K562 (cell line): ENCODE results near the gene LMAN2L. TPM values are rescaled to one million over a fixed set of nuclear protein-coding genes. Genes with fewer than 3 reads are reported as not detected.

Experiments used
- polyA plus RNA-seq, 8 experiments: library from polyadenylated mRNA; depleted of rRNA in 4 of 8; stranded (reverse) in 5 of 8; unstranded in 3 of 8; fragments of >200 nt; fragmentation: Nextera tagmentation in 2 of 8; fragmentation: Illumina TruSeq in 1 of 8; extraction: Ambion mirVana in 2 of 8; extraction: Trizol in 1 of 8; gene quantifications; 2 replicates each; pipeline versions ENCODE4 v1.2.1 to v1.2.3, GENCODE V29; 2011 to 2014; ENCODE audit warnings: inconsistent platforms in 1 of 8, missing spikeins in 1 of 8
- total RNA-seq, 7 experiments: library from RNA; depleted of rRNA in 6 of 7; stranded (reverse); fragments of >200 nt in 6 of 7; fragmentation: Illumina TruSeq in 2 of 7; extraction: Trizol in 2 of 7; gene quantifications; 2 replicates each; pipeline versions ENCODE4 v1.2.1 to v1.2.3, GENCODE V29; 2011 to 2021; ENCODE audit warnings: low replicate concordance in 1 of 7

The LMAN2L gene
- total and polyA plus RNA-seq, 9 of the 15 experiments (the other 6 are each of a cell fraction or from before 2014, with no cell fraction given) = 7.2 to 37.7 (median 12.5) TPM

Other genes starting within 250 kb of the LMAN2L start
Only the 7 nearest of the 10 such genes appear.
- 32.8 and 34.4 TPM in 2 replicates for gene KANSL3, start 101.8 kb downstream of the LMAN2L start, total RNA-seq (2014; rRNA removed)
- gene KANSL3, start 101.8 kb downstream of the LMAN2L start, total RNA-seq (2014; rRNA removed; fragmentation: Illumina TruSeq; extraction: Trizol) = 25.5 and 29.1 TPM in 2 replicates
- 30.0 and 31.1 TPM in 2 replicates for gene KANSL3, start 101.8 kb downstream of the LMAN2L start, total RNA-seq (2015; rRNA removed; fragmentation: Illumina TruSeq; extraction: Trizol)
- 43.7 and 46.2 TPM in 2 replicates for gene KANSL3, start 101.8 kb downstream of the LMAN2L start, total RNA-seq (2021)
- gene KANSL3, start 101.8 kb downstream of the LMAN2L start, polyA plus RNA-seq (2011; rRNA removed) = 27.1 and 35.5 TPM in 2 replicates
- 33.8 and 36.5 TPM in 2 replicates for gene KANSL3, start 101.8 kb downstream of the LMAN2L start, polyA plus RNA-seq (2014; fragmentation: Illumina TruSeq; extraction: Trizol)
- 10 to 100 TPM; 11.3 to 20.1 TPM for gene KANSL3, start 101.8 kb downstream of the LMAN2L start, polyA plus RNA-seq (2014; fragmentation: Nextera tagmentation; extraction: Ambion mirVana)
- gene KANSL3, start 101.8 kb downstream of the LMAN2L start, polyA plus RNA-seq (2014; rRNA removed) = 27.9 and 31.3 TPM in 2 replicates
- gene FER1L5, start 97.3 kb downstream of the LMAN2L start, total RNA-seq (2014; rRNA removed) = not detected in 2 replicates
- not detected in 2 replicates for gene FER1L5, start 97.3 kb downstream of the LMAN2L start, total RNA-seq (2014; rRNA removed; fragmentation: Illumina TruSeq; extraction: Trizol)
- not detected in 2 replicates for gene FER1L5, start 97.3 kb downstream of the LMAN2L start, total RNA-seq (2015; rRNA removed; fragmentation: Illumina TruSeq; extraction: Trizol)
- gene FER1L5, start 97.3 kb downstream of the LMAN2L start, total RNA-seq (2021) = not detected in 2 replicates
- gene FER1L5, start 97.3 kb downstream of the LMAN2L start, polyA plus RNA-seq (2011; rRNA removed) = 0.01 TPM in 1 of 2 replicates, not detected in the other
- not detected in 2 replicates for gene FER1L5, start 97.3 kb downstream of the LMAN2L start, polyA plus RNA-seq (2014; fragmentation: Illumina TruSeq; extraction: Trizol)
- gene FER1L5, start 97.3 kb downstream of the LMAN2L start, polyA plus RNA-seq (2014; fragmentation: Nextera tagmentation; extraction: Ambion mirVana) = under 1 TPM; 0.01 TPM
- not detected in 2 replicates for gene FER1L5, start 97.3 kb downstream of the LMAN2L start, polyA plus RNA-seq (2014; rRNA removed)
- 2.5 and 3.4 TPM in 2 replicates for gene CNNM4, start 20.8 kb upstream of the LMAN2L start, total RNA-seq (2014; rRNA removed)
- 2.3 and 2.7 TPM in 2 replicates for gene CNNM4, start 20.8 kb upstream of the LMAN2L start, total RNA-seq (2014; rRNA removed; fragmentation: Illumina TruSeq; extraction: Trizol)
- 2.8 TPM in 2 replicates for gene CNNM4, start 20.8 kb upstream of the LMAN2L start, total RNA-seq (2015; rRNA removed; fragmentation: Illumina TruSeq; extraction: Trizol)
- gene CNNM4, start 20.8 kb upstream of the LMAN2L start, total RNA-seq (2021) = 6.3 and 6.7 TPM in 2 replicates
- gene CNNM4, start 20.8 kb upstream of the LMAN2L start, polyA plus RNA-seq (2011; rRNA removed) = 3.4 and 6.5 TPM in 2 replicates
- gene CNNM4, start 20.8 kb upstream of the LMAN2L start, polyA plus RNA-seq (2014; fragmentation: Illumina TruSeq; extraction: Trizol) = 5.4 and 5.8 TPM in 2 replicates
- gene CNNM4, start 20.8 kb upstream of the LMAN2L start, polyA plus RNA-seq (2014; fragmentation: Nextera tagmentation; extraction: Ambion mirVana) = 1 to 10 TPM in 1 of 2 experiments, under 1 TPM in 1; 0.96 to 1.4 TPM
- 3.0 and 3.7 TPM in 2 replicates for gene CNNM4, start 20.8 kb upstream of the LMAN2L start, polyA plus RNA-seq (2014; rRNA removed)
- 6.0 and 7.7 TPM in 2 replicates for gene CNNM3, start 76.2 kb upstream of the LMAN2L start, total RNA-seq (2014; rRNA removed)
- gene CNNM3, start 76.2 kb upstream of the LMAN2L start, total RNA-seq (2014; rRNA removed; fragmentation: Illumina TruSeq; extraction: Trizol) = 4.5 and 6.5 TPM in 2 replicates
- gene CNNM3, start 76.2 kb upstream of the LMAN2L start, total RNA-seq (2015; rRNA removed; fragmentation: Illumina TruSeq; extraction: Trizol) = 5.6 and 7.6 TPM in 2 replicates
- gene CNNM3, start 76.2 kb upstream of the LMAN2L start, total RNA-seq (2021) = 16.9 TPM in 2 replicates
- 5.7 and 10.6 TPM in 2 replicates for gene CNNM3, start 76.2 kb upstream of the LMAN2L start, polyA plus RNA-seq (2011; rRNA removed)
- gene CNNM3, start 76.2 kb upstream of the LMAN2L start, polyA plus RNA-seq (2014; fragmentation: Illumina TruSeq; extraction: Trizol) = 11.7 and 11.8 TPM in 2 replicates
- gene CNNM3, start 76.2 kb upstream of the LMAN2L start, polyA plus RNA-seq (2014; fragmentation: Nextera tagmentation; extraction: Ambion mirVana) = 1 to 10 TPM; 1.4 to 1.6 TPM
- 7.1 and 9.9 TPM in 2 replicates for gene CNNM3, start 76.2 kb upstream of the LMAN2L start, polyA plus RNA-seq (2014; rRNA removed)
- gene ANKRD23, start 104.0 kb upstream of the LMAN2L start, total RNA-seq (2014; rRNA removed) = 2.7 and 3.1 TPM in 2 replicates
- gene ANKRD23, start 104.0 kb upstream of the LMAN2L start, total RNA-seq (2014; rRNA removed; fragmentation: Illumina TruSeq; extraction: Trizol) = 1.8 and 2.0 TPM in 2 replicates
- gene ANKRD23, start 104.0 kb upstream of the LMAN2L start, total RNA-seq (2015; rRNA removed; fragmentation: Illumina TruSeq; extraction: Trizol) = 2.9 and 4.5 TPM in 2 replicates
- 2.8 and 4.1 TPM in 2 replicates for gene ANKRD23, start 104.0 kb upstream of the LMAN2L start, total RNA-seq (2021)
- gene ANKRD23, start 104.0 kb upstream of the LMAN2L start, polyA plus RNA-seq (2011; rRNA removed) = 4.8 and 7.5 TPM in 2 replicates
- 2.7 and 3.1 TPM in 2 replicates for gene ANKRD23, start 104.0 kb upstream of the LMAN2L start, polyA plus RNA-seq (2014; fragmentation: Illumina TruSeq; extraction: Trizol)
- under 1 TPM; 0.32 to 0.34 TPM for gene ANKRD23, start 104.0 kb upstream of the LMAN2L start, polyA plus RNA-seq (2014; fragmentation: Nextera tagmentation; extraction: Ambion mirVana)
- gene ANKRD23, start 104.0 kb upstream of the LMAN2L start, polyA plus RNA-seq (2014; rRNA removed) = 4.5 and 5.8 TPM in 2 replicates
- 33.1 and 50.4 TPM in 2 replicates for gene ANKRD39, start 118.0 kb upstream of the LMAN2L start, total RNA-seq (2014; rRNA removed)
- 5.7 and 8.2 TPM in 2 replicates for gene ANKRD39, start 118.0 kb upstream of the LMAN2L start, total RNA-seq (2014; rRNA removed; fragmentation: Illumina TruSeq; extraction: Trizol)
- 21.2 and 21.9 TPM in 2 replicates for gene ANKRD39, start 118.0 kb upstream of the LMAN2L start, total RNA-seq (2015; rRNA removed; fragmentation: Illumina TruSeq; extraction: Trizol)
- 29.8 and 31.2 TPM in 2 replicates for gene ANKRD39, start 118.0 kb upstream of the LMAN2L start, total RNA-seq (2021)
- 23.8 and 33.3 TPM in 2 replicates for gene ANKRD39, start 118.0 kb upstream of the LMAN2L start, polyA plus RNA-seq (2011; rRNA removed)
- 15.0 and 22.7 TPM in 2 replicates for gene ANKRD39, start 118.0 kb upstream of the LMAN2L start, polyA plus RNA-seq (2014; fragmentation: Illumina TruSeq; extraction: Trizol)
- 10 to 100 TPM; 16.7 to 26.0 TPM for gene ANKRD39, start 118.0 kb upstream of the LMAN2L start, polyA plus RNA-seq (2014; fragmentation: Nextera tagmentation; extraction: Ambion mirVana)
- gene ANKRD39, start 118.0 kb upstream of the LMAN2L start, polyA plus RNA-seq (2014; rRNA removed) = 28.1 and 48.3 TPM in 2 replicates
- gene SEMA4C, start 130.0 kb upstream of the LMAN2L start, total RNA-seq (2014; rRNA removed) = 28.8 and 35.6 TPM in 2 replicates
- 7.3 and 9.5 TPM in 2 replicates for gene SEMA4C, start 130.0 kb upstream of the LMAN2L start, total RNA-seq (2014; rRNA removed; fragmentation: Illumina TruSeq; extraction: Trizol)
- gene SEMA4C, start 130.0 kb upstream of the LMAN2L start, total RNA-seq (2015; rRNA removed; fragmentation: Illumina TruSeq; extraction: Trizol) = 23.9 and 24.6 TPM in 2 replicates
- 45.2 and 54.4 TPM in 2 replicates for gene SEMA4C, start 130.0 kb upstream of the LMAN2L start, total RNA-seq (2021)
- 59.7 and 110 TPM in 2 replicates for gene SEMA4C, start 130.0 kb upstream of the LMAN2L start, polyA plus RNA-seq (2011; rRNA removed)
- 21.8 and 29.4 TPM in 2 replicates for gene SEMA4C, start 130.0 kb upstream of the LMAN2L start, polyA plus RNA-seq (2014; fragmentation: Illumina TruSeq; extraction: Trizol)
- under 1 TPM; 0.32 to 0.89 TPM for gene SEMA4C, start 130.0 kb upstream of the LMAN2L start, polyA plus RNA-seq (2014; fragmentation: Nextera tagmentation; extraction: Ambion mirVana)
- 35.5 and 36.2 TPM in 2 replicates for gene SEMA4C, start 130.0 kb upstream of the LMAN2L start, polyA plus RNA-seq (2014; rRNA removed)